Osteocyte (in vitro differentiated cells): ENCODE measurements around the gene PCDH17. TPM values are rescaled to one million over a fixed set of nuclear protein-coding genes. Genes with fewer than 3 reads are reported as not detected.

Experiments
- DNase-seq: peaks from one replicate; pipeline ENCODE4 v3.0.0; 2021; ENCODE audit warnings: mixed read lengths; ENCODE audit not compliant: unreplicated experiment; ENCODE audit errors: extremely low spot score
- H3K27ac Mint-ChIP-seq: one replicate; pipeline ENCODE4 v1.8.0; 2021; ENCODE audit warnings: mild to moderate bottlenecking, mixed read lengths; ENCODE audit not compliant: unreplicated experiment
- H3K27me3 Mint-ChIP-seq: one replicate; pipeline ENCODE4 v1.8.0; 2021; ENCODE audit warnings: mixed read lengths; ENCODE audit not compliant: unreplicated experiment
- H3K36me3 Mint-ChIP-seq: one replicate; pipeline ENCODE4 v1.8.0; 2021; ENCODE audit warnings: mixed read lengths; ENCODE audit not compliant: unreplicated experiment
- H3K4me1 Mint-ChIP-seq: one replicate; pipeline ENCODE4 v1.8.0; 2021; ENCODE audit warnings: mixed read lengths; ENCODE audit not compliant: unreplicated experiment
- H3K4me3 Mint-ChIP-seq: one replicate; pipeline ENCODE4 v1.8.0; 2021; ENCODE audit warnings: mild to moderate bottlenecking, moderate library complexity, mixed read lengths; ENCODE audit not compliant: unreplicated experiment
- H3K9me3 Mint-ChIP-seq: one replicate; pipeline ENCODE4 v1.8.0; 2021; ENCODE audit warnings: mixed read lengths; ENCODE audit not compliant: unreplicated experiment
- CTCF ChIP-seq: fragments of 200-600 bp; sonication (generic); IDR thresholded peaks from 2 replicates; pipeline ENCODE4 v1.5.0; 2021; ENCODE audit warnings: antibody characterized with exemption, mild to moderate bottlenecking, moderate library complexity
- total RNA-seq: library from RNA; stranded (reverse); gene quantifications from 2 replicates; pipeline ENCODE4 v1.2.1, GENCODE V29; 2021

The PCDH17 gene
- total RNA-seq, 1 donor from 2014 or later, result 0.62 TPM

- Mint-ChIP-seq H3K9me3 (no peaks in the 10 kb centered on the region), H3K4me1 (peaks cover 21% of the 10 kb centered on the region), H3K27me3 (peaks cover 46% of the 10 kb centered on the region), H3K4me3 (no peak overlapping the region), H3K36me3 (no peaks in the 10 kb centered on the region), H3K27ac (no peak overlapping the region)
- no peak for TF ChIP-seq CTCF
- no peak for DNase-seq
Measured at GRCh38 chr13:57635541-57636085, 4.1 kb downstream of the PCDH17 start.

GRCh38 chr13:57636816-57637215 is 5.3 kb downstream of the PCDH17 start:
- peaks cover 11% of the 10 kb centered on the region for H3K4me1 Mint-ChIP-seq
- no peak overlapping the region for H3K27ac Mint-ChIP-seq
- no peak overlapping the region for H3K4me3 Mint-ChIP-seq
- no peak for TF ChIP-seq CTCF
- DNase-seq, result no peak
- H3K9me3 Mint-ChIP-seq, result no peaks in the 10 kb centered on the region
- no peaks in the 10 kb centered on the region for H3K36me3 Mint-ChIP-seq
- peaks cover 44% of the 10 kb centered on the region for H3K27me3 Mint-ChIP-seq

- Mint-ChIP-seq H3K4me1 (peaks cover 4% of the 10 kb centered on the region), H3K4me3 (no peak overlapping the region), H3K9me3 (no peaks in the 10 kb centered on the region), H3K36me3 (no peaks in the 10 kb centered on the region), H3K27ac (no peak overlapping the region), H3K27me3 (peaks cover 37% of the 10 kb centered on the region)
- no peak for DNase-seq
- no peak for TF ChIP-seq CTCF
Measured at GRCh38 chr13:57637515-57637914, 6.0 kb downstream of the PCDH17 start.

GRCh38 chr13:57638186-57638890 is 6.8 kb downstream of the PCDH17 start:
- TF ChIP-seq CTCF, result no peak
- DNase-seq, result no peak
- H3K9me3 Mint-ChIP-seq, result no peaks in the 10 kb centered on the region
- H3K4me1 Mint-ChIP-seq, result no peaks in the 10 kb centered on the region
- H3K4me3 Mint-ChIP-seq, result no peak overlapping the region
- H3K36me3 Mint-ChIP-seq, result no peaks in the 10 kb centered on the region
- peaks cover 31% of the 10 kb centered on the region for H3K27me3 Mint-ChIP-seq
- no peak overlapping the region for H3K27ac Mint-ChIP-seq

- Mint-ChIP-seq H3K27me3 (peaks cover 16% of the 10 kb centered on the region), H3K27ac (no peak overlapping the region), H3K4me1 (no peaks in the 10 kb centered on the region), H3K9me3 (no peaks in the 10 kb centered on the region), H3K4me3 (no peak overlapping the region), H3K36me3 (no peaks in the 10 kb centered on the region)
- DNase-seq, result no peak
- TF ChIP-seq CTCF, result no peak
Measured at GRCh38 chr13:57640607-57641006, 9.1 kb downstream of the PCDH17 start.
